PC-9 (cell line): ENCODE data around the gene SOAT2. TPM values are rescaled to one million over a fixed set of nuclear protein-coding genes. Genes with fewer than 3 reads are reported as not detected.

Experiments
- BruUV-seq: library from RNA; stranded (reverse); fragments of 400-500 nt; replicated peaks from 2 replicates; lab custom pipeline; 2021; lab: Mats Ljungman, UMichigan
- CTCF ChIA-PET: fragments of 300-600 bp; sonication (Branson Sonifier 250); formaldehyde crosslinking; loops from one replicate; lab custom pipeline; 2022; ENCODE audit warnings: antibody characterized with exemption; lab: Charles Lee
- POLR2A ChIA-PET: fragments of 300-600 bp; sonication (Branson Sonifier 250); formaldehyde crosslinking; loops from one replicate; lab custom pipeline; 2022; ENCODE audit warnings: antibody characterized with exemption; ENCODE audit not compliant: unreplicated experiment; lab: Charles Lee
- DNase-seq, 2 experiments: peaks; one replicate each; pipeline versions ENCODE4 v3.0.0 to v3.0.0-alpha.2; 2015 to 2022; ENCODE audit warnings: mixed read lengths in 1 of 2
- H2AFZ ChIP-seq: fragments of 200-600 bp; sonication (generic); 2 replicates; pipeline ENCODE4 v1.8.1; 2017; ENCODE audit warnings: antibody characterized with exemption
- H3F3A ChIP-seq: fragments of 200-600 bp; sonication (generic); 2 replicates; pipeline ENCODE4 v1.8.1; 2017; ENCODE audit warnings: antibody characterized with exemption, mild to moderate bottlenecking, low read depth; ENCODE audit not compliant: insufficient read depth
- H3K27ac ChIP-seq: fragments of 200-600 bp; sonication (generic); 2 replicates; pipeline ENCODE4 v1.6.1; 2016; ENCODE audit warnings: mixed run types
- H3K27me3 ChIP-seq: fragments of 200-600 bp; sonication (generic); 2 replicates; pipeline ENCODE4 v1.6.1; 2016; ENCODE audit warnings: low read depth, mixed run types; ENCODE audit not compliant: insufficient read depth
- H3K36me3 ChIP-seq: fragments of 200-600 bp; sonication (generic); 2 replicates; pipeline ENCODE4 v1.6.1; 2016; ENCODE audit warnings: low read depth, mixed run types
- H3K4me1 ChIP-seq: fragments of 200-600 bp; sonication (generic); replicated peaks from 2 replicates; pipeline ENCODE4 v1.6.1; 2016; ENCODE audit warnings: mixed run types; ENCODE audit not compliant: insufficient read depth
- H3K4me2 ChIP-seq: fragments of 200-600 bp; sonication (generic); 2 replicates; pipeline ENCODE4 v1.6.1; 2017; ENCODE audit warnings: mixed run types
- H3K4me3 ChIP-seq: fragments of 200-600 bp; sonication (generic); 2 replicates; pipeline ENCODE4 v1.6.1; 2016; ENCODE audit warnings: mixed run types
- H3K79me2 ChIP-seq: fragments of 200-600 bp; sonication (generic); 2 replicates; pipeline ENCODE4 v1.6.1; 2017; ENCODE audit warnings: low read depth, mixed run types
- H3K9me2 ChIP-seq: fragments of 200-600 bp; sonication (generic); 2 replicates; pipeline ENCODE4 v1.8.1; 2017; ENCODE audit warnings: mild to moderate bottlenecking; ENCODE audit not compliant: insufficient read depth
- H3K9me3 ChIP-seq: fragments of 200-600 bp; sonication (generic); 2 replicates; pipeline ENCODE4 v1.8.1; 2016; ENCODE audit warnings: low read depth; ENCODE audit not compliant: insufficient read depth
- H4K20me1 ChIP-seq: fragments of 200-600 bp; sonication (generic); 2 replicates; pipeline ENCODE4 v1.8.1; 2017; ENCODE audit not compliant: insufficient read depth
- EZH2 ChIP-seq: fragments of 200-600 bp; sonication (generic); IDR thresholded peaks from 2 replicates; pipeline ENCODE4 v1.8.0; 2017; ENCODE audit warnings: antibody characterized with exemption, low read depth
- intact Hi-C: fragments of 100-400 bp; cut with micrococcal nuclease; formaldehyde crosslinking; loops from one replicate; pipeline ENCODE4 v1.10.0; 2022; ENCODE audit not compliant: unreplicated experiment
- total RNA-seq: library from RNA; stranded (reverse); gene quantifications from 2 replicates; pipeline ENCODE4 v1.2.3, GENCODE V29; 2021
- TF ChIP-seq, protein P1 (sequence below): fragments of 200-600 bp; sonication (generic); conservative IDR thresholded peaks from 2 replicates; pipeline ENCODE4 v1.6.1; 2017; ENCODE audit warnings: mixed run types, antibody characterized with exemption, mild to moderate bottlenecking, moderate library complexity

SOAT2 gene
- total RNA-seq, 1 experiment from 2014 or later, result 0.79 TPM

DNA sequence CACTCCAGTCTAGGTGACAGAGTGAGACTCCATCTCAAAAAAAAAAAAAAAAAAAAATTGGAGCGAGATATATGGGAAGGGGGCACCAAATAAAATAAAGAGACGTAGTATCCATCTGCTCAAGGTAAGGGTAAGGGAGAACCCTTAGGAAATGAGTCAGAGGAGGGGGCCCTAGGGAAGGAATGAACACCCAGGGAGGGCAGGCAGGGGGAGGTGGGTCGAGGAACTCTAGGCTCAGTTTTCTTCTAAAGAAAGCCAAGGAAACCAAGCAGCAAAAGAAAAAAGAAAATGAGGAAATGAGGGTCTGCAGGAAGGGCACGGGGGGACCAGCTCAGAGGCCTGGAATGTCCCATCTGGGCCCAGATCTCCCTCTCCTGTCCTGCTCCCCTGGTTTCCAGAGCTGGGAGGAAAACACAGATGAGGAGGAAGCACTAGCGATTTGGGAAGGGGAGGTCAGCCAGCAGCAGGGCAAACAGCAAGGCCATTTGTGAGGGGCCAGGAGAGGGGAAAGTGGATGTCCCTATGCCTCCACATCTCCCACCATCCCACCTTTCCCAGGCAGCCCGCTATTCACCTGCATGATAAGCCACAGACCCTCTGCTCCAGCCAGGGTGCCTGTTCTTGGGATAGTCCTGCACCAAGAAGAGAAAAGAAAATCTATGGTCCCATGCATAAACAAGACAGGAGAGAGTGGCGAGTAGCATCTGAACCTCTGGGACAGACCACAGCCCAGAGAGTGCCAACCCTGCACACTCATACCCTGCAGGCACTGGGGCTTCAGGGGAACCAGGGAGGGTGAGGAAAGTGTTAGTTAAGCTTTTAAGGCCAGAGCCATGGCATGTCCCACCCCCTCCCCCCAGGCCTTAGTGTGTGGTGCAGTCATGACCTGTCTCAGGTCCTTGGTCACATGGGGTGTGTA is 36.0 kb upstream of the SOAT2 start:
- Histone ChIP-seq H3K4me3 (no peak overlapping the region), H3K36me3 (no peaks in the 10 kb centered on the region), H3K9me3 (no peaks in the 10 kb centered on the region), H3K27ac (no peak overlapping the region), H2AFZ (no peak overlapping the region), H4K20me1 (no peaks in the 10 kb centered on the region), H3K4me1 (peaks cover 14% of the 10 kb centered on the region), H3F3A (peaks cover 4% of the 10 kb centered on the region; the same call in 1 of the 2 replicates), H3K79me2 (no peaks in the 10 kb centered on the region), H3K9me2 (no peaks in the 10 kb centered on the region), H3K27me3 (no peaks in the 10 kb centered on the region), H3K4me2 (no peak overlapping the region)
- BruUV-seq, result no TSS peak
- intact Hi-C loops, result loop anchor here (10.0 kb wide), 3 partner anchors 107 to 437 kb away; partner anchors contain the start of genes ITGB7, NPFF and TARBP2
- CTCF ChIA-PET, result interaction anchor here (1.5 to 1.7 kb wide), 2 partner anchors 19 to 32 kb away, joined by 4 to 5 read pairs; no protein-coding TSS in a partner anchor
- no peak for DNase-seq
- TF ChIP-seq EZH2, result no peak
- TF ChIP-seq, protein P1, sequence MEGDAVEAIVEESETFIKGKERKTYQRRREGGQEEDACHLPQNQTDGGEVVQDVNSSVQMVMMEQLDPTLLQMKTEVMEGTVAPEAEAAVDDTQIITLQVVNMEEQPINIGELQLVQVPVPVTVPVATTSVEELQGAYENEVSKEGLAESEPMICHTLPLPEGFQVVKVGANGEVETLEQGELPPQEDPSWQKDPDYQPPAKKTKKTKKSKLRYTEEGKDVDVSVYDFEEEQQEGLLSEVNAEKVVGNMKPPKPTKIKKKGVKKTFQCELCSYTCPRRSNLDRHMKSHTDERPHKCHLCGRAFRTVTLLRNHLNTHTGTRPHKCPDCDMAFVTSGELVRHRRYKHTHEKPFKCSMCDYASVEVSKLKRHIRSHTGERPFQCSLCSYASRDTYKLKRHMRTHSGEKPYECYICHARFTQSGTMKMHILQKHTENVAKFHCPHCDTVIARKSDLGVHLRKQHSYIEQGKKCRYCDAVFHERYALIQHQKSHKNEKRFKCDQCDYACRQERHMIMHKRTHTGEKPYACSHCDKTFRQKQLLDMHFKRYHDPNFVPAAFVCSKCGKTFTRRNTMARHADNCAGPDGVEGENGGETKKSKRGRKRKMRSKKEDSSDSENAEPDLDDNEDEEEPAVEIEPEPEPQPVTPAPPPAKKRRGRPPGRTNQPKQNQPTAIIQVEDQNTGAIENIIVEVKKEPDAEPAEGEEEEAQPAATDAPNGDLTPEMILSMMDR, result no peak
- POLR2A ChIA-PET, result interaction anchor here (0.5 to 0.6 kb wide), 2 partner anchors 30 to 1277 kb away, joined by 3 to 5 read pairs; no protein-coding TSS in a partner anchor

DNA sequence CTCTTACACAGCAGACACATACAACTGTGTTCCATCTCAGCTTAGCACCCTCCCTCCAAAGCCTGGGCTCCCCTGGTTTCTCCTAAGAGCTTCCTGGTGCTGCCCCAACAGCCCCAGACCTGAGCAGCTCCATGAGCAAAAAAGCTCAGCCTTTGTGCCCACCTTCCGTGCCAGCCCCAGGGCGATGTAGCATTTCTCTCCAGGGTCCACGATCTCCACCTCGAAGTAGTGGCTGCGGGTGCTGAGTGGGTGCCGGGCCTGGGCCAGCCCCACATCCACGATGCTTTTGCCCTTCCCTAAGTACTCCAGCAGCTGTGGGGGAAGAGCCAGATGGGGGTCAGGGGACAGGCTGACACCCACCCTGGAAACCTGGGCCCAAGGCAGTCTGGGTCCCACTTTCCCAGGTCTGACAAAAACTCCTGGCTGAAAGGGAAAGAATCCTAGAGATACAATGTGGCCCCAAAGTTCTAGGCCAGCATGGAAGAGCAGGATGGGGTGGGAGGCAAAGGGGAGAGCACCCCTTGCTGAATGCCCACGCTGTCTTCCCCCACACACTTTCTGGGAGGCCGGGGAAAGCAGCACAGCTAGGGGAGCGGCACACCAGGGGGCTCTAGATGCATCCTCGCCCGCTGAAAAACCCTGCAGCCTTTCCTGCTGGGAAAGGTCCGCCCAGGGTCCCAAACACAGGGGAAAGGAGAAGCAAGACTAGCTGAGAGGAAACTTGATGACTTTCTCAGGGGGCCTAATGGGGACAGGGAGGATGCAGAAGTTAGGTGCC is 35.1 kb upstream of the SOAT2 start:
- no peak overlapping the region for H2AFZ ChIP-seq
- H3K4me2 ChIP-seq, result no peak overlapping the region
- no peaks in the 10 kb centered on the region for H3K79me2 ChIP-seq
- no peak for DNase-seq
- CTCF ChIA-PET, result interaction anchor here (1.5 kb wide), 1 partner anchor 31 kb away, joined by 4 read pairs; no protein-coding TSS in a partner anchor
- no peaks in the 10 kb centered on the region for H3K36me3 ChIP-seq
- TF ChIP-seq EZH2, result no peak
- TF ChIP-seq, protein P1, result no peak
- POLR2A ChIA-PET, result interaction anchor here (0.6 kb wide), 1 partner anchor 29 kb away, joined by 3 read pairs; no protein-coding TSS in a partner anchor
- 0 out of 2 replicates have a peak, but pooled peaks cover 4% of the 10 kb centered on the region for H3F3A ChIP-seq
- no peaks in the 10 kb centered on the region for H4K20me1 ChIP-seq
- BruUV-seq, result no TSS peak
- peaks cover 9% of the 10 kb centered on the region for H3K4me1 ChIP-seq
- H3K9me2 ChIP-seq, result no peaks in the 10 kb centered on the region
- H3K4me3 ChIP-seq, result no peak overlapping the region
- intact Hi-C loops, result loop anchor here (10.0 kb wide), 3 partner anchors 107 to 437 kb away; partner anchors contain the start of genes ITGB7, NPFF and TARBP2
- no peak overlapping the region for H3K27ac ChIP-seq
- H3K9me3 ChIP-seq, result no peaks in the 10 kb centered on the region
- no peaks in the 10 kb centered on the region for H3K27me3 ChIP-seq
